BE2C (cell line): ENCODE data around the gene IGF2R.

Experiments
- DNase-seq: peaks from one replicate; pipeline ENCODE4 v3.0.0-alpha.2; 2020
- H3K27me3 ChIP-seq: fragments of 250-450 bp; sonication (Bioruptor Pico); 2 replicates; pipeline ENCODE4 v1.5.1; 2020; ENCODE audit warnings: mild to moderate bottlenecking
- H3K36me3 ChIP-seq: fragments of 250-450 bp; sonication (Bioruptor Pico); 2 replicates; pipeline ENCODE4 v1.5.1; 2020; ENCODE audit warnings: mild to moderate bottlenecking
- H3K4me1 ChIP-seq: fragments of 250-450 bp; sonication (Bioruptor Pico); 2 replicates; pipeline ENCODE4 v1.5.1; 2020
- H3K4me3 ChIP-seq: 2 replicates; pipeline ENCODE4 v1.5.1; 2011; ENCODE audit warnings: low read depth, low read length
- H3K9me3 ChIP-seq: fragments of 250-450 bp; sonication (Bioruptor Pico); 2 replicates; pipeline ENCODE4 v1.5.1; 2020
- CTCF ChIP-seq: IDR thresholded peaks from 2 replicates; pipeline ENCODE4 v1.5.1; 2012; ENCODE audit warnings: mild to moderate bottlenecking, low read depth, low read length

Gene IGF2R

GRCh38 chr6:160027931-160028330 is 59.0 kb downstream of the IGF2R start:
- no peak for DNase-seq
- Histone ChIP-seq H3K4me3 (no peak overlapping the region), H3K36me3 (peaks cover 32% of the 10 kb centered on the region), H3K27me3 (no peaks in the 10 kb centered on the region), H3K4me1 (no peaks in the 10 kb centered on the region), H3K9me3 (no peaks in the 10 kb centered on the region)
- no peak for TF ChIP-seq CTCF

GRCh38 chr6:160028487-160029275 is 59.8 kb downstream of the IGF2R start:
- no peaks in the 10 kb centered on the region for H3K9me3 ChIP-seq
- no peaks in the 10 kb centered on the region for H3K27me3 ChIP-seq
- no peak overlapping the region for H3K4me3 ChIP-seq
- H3K4me1 ChIP-seq: no peaks in the 10 kb centered on the region
- DNase-seq: no peak
- no peak for TF ChIP-seq CTCF
- peaks cover 37% of the 10 kb centered on the region for H3K36me3 ChIP-seq

- DNase-seq: no peak
- Histone ChIP-seq H3K4me1 (no peaks in the 10 kb centered on the region), H3K4me3 (no peak overlapping the region), H3K36me3 (peaks cover 35% of the 10 kb centered on the region), H3K27me3 (no peaks in the 10 kb centered on the region), H3K9me3 (no peaks in the 10 kb centered on the region)
- TF ChIP-seq CTCF: no peak
Measured at GRCh38 chr6:160029525-160029924, 60.6 kb downstream of the IGF2R start.

- DNase-seq: peak; percentile 49
- peak; percentile 13; the same call in 1 of the 2 replicates for TF ChIP-seq CTCF
- H3K36me3 ChIP-seq: peaks cover 38% of the 10 kb centered on the region
- H3K9me3 ChIP-seq: no peaks in the 10 kb centered on the region
- H3K4me1 ChIP-seq: no peaks in the 10 kb centered on the region
- H3K27me3 ChIP-seq: no peaks in the 10 kb centered on the region
- no peak overlapping the region for H3K4me3 ChIP-seq
Measured at GRCh38 chr6:160030103-160030502, 61.2 kb downstream of the IGF2R start.

- Histone ChIP-seq H3K36me3 (peaks cover 40% of the 10 kb centered on the region), H3K9me3 (no peaks in the 10 kb centered on the region)
- no peak for DNase-seq
Measured at GRCh38 chr6:160031442-160031841, 62.6 kb downstream of the IGF2R start.

More at GRCh38 chr6:160031442-160031841, 62.6 kb downstream of the IGF2R start:
- TF ChIP-seq CTCF: no peak
- Histone ChIP-seq H3K27me3 (no peaks in the 10 kb centered on the region), H3K4me3 (no peak overlapping the region), H3K4me1 (no peaks in the 10 kb centered on the region)
